Loucy (cell line): ENCODE results near the gene MRPL48.

Experiments
- CTCF ChIP-seq: fragments of 200-600 bp; sonication (generic); conservative IDR thresholded peaks from 2 replicates; pipeline ENCODE4 v1.5.1; 2014; ENCODE audit warnings: mild to moderate bottlenecking, antibody characterized with exemption, low read length
- EZH2phosphoT487 ChIP-seq: fragments of 200-600 bp; IDR thresholded peaks from 2 replicates; pipeline ENCODE4 v1.6.1; 2018; ENCODE audit warnings: antibody characterized with exemption, mild to moderate bottlenecking, moderate library complexity, borderline replicate concordance

GRCh38 chr11:73888244-73888643 lies 100.6 kb downstream of the MRPL48 start:
- TF ChIP-seq CTCF (no peak), EZH2phosphoT487 (no peak)
